ENCODE results near the gene SLC41A3.

- TF ChIP-seq, protein P1, sequence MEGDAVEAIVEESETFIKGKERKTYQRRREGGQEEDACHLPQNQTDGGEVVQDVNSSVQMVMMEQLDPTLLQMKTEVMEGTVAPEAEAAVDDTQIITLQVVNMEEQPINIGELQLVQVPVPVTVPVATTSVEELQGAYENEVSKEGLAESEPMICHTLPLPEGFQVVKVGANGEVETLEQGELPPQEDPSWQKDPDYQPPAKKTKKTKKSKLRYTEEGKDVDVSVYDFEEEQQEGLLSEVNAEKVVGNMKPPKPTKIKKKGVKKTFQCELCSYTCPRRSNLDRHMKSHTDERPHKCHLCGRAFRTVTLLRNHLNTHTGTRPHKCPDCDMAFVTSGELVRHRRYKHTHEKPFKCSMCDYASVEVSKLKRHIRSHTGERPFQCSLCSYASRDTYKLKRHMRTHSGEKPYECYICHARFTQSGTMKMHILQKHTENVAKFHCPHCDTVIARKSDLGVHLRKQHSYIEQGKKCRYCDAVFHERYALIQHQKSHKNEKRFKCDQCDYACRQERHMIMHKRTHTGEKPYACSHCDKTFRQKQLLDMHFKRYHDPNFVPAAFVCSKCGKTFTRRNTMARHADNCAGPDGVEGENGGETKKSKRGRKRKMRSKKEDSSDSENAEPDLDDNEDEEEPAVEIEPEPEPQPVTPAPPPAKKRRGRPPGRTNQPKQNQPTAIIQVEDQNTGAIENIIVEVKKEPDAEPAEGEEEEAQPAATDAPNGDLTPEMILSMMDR (IDR thresholded peaks at IDR 0.05), result no peak
- no peak for TF ChIP-seq POLR2A (IDR thresholded peaks at IDR 0.05)
Measured at GRCh38 chr3:126021224-126021623, 62.7 kb downstream of the SLC41A3 start.
